Measurements from ENCODE around the gene TMEM8B.
"Not testable (repeated sequence)": the region's sequence is repeated elsewhere in the genome, so short reads cannot be mapped to it uniquely, and the experiment has no call there.

TMEM8B gene

DNA sequence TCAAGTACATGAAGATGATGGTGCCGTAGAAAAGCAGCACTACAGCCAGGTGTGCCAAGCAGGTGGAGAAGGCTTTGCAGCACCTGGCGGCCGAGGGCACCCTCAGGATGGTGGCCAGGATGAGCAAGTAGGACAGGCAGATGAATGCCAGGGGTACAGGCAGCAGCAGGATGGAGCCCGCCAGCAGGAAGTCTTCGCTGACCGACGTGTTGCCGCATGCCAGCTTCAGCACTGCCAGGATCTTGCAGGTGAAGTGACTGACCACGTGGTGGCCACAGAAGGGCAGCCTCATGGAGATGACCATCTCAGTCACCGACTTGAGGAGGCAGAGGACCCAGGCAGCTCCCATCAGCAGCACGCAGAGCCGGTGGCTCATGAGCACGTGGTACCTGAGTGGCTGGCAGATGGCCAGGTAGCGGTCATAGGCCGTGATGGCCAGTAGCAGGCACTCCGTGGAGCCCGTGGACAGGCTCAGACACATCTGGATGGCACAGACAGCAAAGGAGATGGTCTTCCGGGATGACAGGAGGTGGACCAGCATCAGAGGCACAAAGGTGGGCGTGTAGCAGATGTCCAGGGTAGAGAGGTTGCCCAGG is 40.7 kb downstream of the TMEM8B start:
- no peak for DNase-seq

DNA sequence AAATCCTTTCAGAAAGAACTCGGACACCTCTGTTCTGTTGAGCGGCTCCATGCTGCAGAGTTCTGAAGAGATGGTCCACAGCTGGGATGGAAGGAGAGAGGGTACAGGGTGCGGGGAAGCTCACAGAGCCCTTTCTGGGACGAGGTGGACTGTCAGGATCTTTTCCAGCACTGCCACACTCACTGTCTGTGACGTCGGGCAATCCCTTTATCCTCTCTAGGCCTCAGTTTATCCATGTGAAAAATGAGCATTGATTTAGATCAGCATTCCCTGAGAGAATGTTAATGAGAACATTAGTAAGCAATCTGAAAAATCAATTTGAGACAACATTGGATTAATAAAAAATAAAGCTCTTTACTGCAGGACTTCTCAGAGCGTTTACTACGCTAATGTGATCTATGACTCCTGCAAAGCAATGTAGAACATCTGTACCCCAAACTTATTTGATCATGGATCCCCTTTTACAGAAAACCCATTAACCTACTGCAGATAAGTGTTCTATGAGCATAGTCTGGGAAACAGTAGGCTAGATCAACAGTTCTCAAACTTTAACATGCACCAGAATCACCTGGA is 41.4 kb downstream of the TMEM8B start, which contains the start of gene OR13J1:
Gene OR13J1 (minus strand): TSS at position 51 of the 573 bp plus-strand sequence. CDS start 0 bp downstream, at position 51.
- DNase-seq = no peak

DNA sequence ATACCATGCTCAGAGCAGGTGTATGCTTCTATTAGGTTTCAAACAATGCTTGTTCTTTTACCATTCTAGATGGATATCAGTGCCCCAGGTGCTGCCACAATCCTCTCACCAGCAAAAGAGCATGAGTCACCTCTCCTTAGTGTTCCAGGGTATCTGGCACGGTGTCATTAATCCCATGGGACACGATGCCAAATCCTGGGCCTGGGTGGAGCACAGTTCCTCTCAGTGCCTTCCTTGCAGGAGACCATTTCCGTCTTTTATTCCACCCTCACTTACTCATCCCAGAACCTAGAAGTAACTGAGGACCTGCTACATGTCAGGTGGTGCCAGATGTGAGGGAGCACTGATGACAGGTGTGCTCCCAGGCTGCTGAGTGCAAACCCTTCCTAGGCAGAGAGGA is 42.5 kb downstream of the TMEM8B start:
- DNase-seq = no peak

DNA sequence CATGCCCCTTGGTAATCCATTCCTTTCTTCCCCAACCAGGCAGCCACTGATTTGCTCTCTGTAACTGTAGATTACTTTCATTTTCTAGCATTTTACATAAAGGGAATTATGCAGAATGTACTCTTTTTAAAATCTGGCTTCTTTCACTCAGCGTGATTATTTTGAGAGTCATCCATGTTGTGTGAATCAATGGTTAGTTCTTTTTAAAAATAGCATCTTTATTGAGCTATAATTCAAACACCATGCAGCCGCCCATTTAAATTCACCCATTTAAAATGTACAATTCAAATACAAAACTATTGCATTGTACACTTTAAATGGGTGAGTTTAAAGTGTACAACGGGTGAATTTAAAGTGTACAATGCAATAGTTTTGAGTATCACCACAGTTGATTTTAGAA is 43.5 kb downstream of the TMEM8B start:
- DNase-seq = no peak

DNA sequence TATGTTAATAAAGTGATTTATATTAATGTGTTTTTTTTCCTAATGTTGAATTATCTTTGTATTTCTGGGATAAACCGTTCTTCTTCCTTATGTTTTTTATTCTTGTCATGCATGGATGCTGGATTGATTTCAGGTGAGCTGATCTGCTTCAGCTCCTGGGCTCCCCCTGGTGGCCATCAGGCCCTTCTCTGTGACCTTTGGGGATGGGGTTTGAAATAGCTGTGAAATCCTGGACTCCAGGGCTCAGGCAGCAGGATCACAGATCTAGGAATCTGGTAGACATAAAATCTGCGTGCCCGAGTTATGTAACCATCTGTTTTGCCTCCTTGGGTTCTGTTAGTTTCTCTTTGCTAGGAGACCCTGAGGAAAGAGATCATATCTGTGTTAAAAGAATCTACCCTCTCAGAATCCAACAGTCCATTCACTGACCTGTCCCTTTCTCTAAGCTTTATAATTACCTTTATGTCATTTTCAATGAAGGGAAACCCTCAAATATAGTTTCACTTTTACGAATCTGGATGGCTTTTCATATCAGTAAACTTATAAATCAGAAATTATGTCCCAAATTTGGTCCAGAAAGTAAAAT is 53.3 kb downstream of the TMEM8B start:
- peak; percentile 65 for DNase-seq

DNA sequence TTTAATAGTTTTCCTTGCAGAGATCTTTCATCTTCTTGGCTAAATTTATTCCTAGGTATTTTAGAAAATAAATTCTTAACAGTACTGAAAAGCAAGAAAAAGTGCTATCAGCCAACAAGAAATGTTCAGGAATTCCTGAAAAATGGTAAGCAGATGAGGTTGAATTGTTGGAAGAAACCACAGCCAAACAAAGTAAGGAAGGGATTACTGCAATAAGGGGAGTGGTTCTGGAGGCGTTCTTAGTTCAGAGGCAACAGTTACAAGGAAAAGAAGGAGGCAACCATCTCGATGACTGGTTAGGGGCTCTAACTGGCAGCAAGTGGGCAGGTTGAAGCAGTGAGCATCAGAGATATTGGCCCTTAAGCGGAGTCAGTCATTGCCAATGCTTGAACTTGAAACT is 54.0 kb downstream of the TMEM8B start:
- peak; percentile 8 for DNase-seq

DNA sequence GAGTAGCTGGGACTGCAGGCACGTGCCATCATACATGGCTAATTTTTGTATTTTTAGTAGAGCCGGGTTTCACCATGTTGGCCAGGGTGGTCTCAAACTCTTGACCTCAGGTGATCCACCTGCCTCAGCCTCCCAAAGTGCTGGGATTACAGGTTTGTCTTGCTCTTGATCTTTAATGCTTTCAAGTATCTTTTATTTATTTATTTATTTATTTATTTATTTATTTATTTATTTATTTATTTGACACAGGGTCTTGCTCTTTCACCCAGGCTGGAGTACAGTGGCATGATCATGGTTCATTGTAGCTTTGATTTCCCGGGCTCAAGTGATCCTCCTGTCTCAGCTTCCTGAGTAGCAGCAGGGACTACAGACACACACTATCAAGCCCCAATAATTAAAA is 55.9 kb downstream of the TMEM8B start:
- DNase-seq = not testable (repeated sequence)

DNA sequence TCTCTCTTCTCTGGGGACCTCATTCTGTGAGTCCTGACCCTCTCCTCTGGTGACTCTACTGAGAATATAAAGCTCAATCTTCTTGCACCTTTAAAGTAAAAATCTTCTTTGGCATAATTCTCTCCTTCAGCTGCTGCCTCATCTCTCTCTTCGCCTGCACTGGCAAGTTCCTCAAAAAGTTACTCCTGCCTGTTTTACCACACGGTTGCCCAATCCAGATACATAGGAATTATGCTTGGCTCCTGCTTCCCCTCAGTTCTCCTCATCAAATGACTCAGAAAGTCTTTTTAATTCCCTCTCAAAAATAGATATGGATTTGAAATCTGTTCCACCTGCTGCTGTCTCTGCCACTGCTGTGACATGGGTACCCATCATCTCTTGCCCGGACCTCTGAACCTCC is 62.6 kb downstream of the TMEM8B start:
- DNase-seq = no peak

DNA sequence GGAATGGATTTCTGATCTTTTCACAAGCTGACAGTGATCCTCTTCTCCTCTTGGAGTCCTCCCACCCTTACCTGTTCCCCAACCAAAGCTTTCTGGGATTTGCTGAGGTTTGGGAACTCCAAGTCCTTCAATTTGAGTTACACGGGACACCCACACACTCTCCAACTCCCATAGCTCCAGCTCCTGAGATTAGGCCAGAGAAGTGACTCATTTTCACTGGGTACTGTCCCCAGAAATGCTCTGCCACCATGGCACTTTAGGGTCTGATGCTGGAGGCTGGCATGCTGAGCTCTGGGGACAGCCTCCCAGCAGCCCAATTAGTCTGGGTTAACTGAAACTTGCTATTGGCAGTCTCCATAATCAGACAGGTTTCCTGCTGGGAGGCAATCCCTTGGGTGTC is 63.0 kb downstream of the TMEM8B start:
- no peak for DNase-seq

DNA sequence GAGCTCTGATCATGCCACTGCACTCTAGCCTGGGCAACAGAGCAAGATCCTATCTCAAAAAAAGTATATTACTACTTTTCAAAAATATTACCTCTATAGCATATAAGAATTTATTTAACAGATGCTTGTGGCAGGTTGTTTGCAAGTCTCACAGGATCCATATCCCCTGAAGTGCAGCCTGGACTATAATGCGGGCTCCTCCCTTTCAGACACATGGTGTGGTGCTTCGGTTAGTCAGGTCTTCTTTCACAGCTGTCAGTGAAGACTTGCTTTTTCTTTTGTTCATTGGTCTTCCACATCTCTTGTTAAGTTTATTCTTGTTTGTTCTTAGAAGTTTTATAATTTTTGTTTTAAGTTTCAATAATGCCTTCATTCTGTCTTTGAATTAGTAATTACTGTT is 67.5 kb downstream of the TMEM8B start:
- DNase-seq = no peak

DNA sequence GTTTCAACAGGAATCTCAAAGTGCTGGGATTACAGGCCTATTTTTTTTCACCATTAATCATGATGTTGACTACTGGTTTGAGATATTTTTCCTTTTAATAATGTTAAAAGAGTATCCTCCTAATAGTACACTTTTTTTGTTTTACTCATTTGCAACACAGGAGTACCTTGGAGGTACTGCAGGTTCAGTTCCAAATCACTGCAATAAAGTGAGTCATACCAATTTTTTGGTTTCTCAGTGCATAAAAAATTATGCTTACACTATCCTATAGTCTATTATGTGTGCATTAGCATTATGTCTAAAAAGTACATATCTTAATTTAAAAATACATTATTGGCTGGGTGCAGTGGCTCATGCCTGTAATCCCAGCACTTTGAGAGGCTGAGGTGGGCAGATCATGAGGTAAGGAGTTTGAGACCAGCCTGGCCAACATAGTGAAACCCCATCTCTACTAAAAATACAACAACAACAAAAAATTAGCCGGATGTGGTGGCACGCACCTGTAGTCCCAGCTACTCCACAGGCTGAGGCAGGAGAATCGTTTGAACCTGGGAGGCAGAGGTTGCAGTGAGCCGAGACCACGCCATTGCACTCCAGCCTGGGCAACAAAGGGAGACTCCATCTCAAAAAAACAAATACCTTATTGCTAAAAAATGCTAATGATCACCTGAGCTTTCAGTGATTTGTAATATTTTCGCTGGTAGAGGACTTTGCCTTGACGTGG is 68.5 kb downstream of the TMEM8B start:
- not testable (repeated sequence) for DNase-seq

DNA sequence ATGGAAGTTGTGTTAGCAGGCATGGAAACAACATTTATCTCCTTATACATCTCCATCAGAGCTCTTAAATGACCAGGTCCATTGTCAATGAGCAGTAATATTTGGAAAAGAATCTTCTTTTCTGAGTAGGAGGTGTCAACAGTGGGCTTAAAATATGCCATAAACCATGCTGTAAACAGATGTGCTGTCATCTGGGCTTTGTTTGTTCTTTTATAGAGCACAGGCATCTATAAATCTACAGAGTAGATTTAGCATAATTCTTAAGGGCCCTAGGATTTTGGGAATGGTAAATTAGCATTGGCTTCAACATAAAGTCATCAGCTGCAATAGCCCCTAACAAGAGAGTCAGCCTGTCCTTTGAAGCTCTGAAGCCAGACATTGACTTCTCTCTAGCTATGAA is 69.3 kb downstream of the TMEM8B start:
- no peak for DNase-seq

DNA sequence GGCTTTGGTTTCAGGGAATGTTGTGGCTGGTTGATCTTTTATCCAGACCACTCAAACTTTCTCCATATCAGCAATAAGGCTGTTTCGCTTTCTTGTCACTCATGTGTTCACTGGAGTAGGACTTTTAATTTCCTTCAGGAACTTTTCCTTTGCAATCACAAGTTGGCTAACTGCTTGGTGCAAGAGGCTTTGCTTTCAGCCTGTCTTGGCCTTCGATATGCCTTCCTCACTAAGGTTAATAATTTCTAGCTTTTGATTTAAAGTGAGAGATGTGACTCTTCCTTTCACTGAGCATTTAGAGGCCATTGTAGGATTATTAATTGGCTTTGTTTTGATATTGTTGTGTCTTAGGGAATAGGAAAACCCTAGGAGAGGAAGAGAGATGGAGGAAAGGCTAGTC is 70.0 kb downstream of the TMEM8B start:
- DNase-seq = no peak

DNA sequence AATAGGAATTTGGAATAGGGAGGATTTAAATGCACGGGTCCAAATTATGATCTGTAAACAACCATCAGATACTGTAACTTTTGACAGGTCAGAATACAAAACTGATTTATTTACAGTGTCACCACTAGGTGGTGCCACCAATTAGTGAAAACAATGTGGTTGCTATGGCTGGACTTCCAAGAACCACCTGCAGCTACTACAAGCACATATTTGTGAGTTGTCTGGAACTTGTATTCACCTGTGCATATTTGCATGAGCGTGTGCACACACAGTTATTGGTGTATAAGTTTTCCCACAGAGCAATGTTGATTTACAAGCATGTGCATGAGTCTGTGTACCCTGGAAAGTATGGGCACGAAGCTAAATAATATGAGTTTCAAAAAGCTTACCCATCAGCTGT is 74.0 kb downstream of the TMEM8B start:
- peak; percentile 55 for DNase-seq

DNA sequence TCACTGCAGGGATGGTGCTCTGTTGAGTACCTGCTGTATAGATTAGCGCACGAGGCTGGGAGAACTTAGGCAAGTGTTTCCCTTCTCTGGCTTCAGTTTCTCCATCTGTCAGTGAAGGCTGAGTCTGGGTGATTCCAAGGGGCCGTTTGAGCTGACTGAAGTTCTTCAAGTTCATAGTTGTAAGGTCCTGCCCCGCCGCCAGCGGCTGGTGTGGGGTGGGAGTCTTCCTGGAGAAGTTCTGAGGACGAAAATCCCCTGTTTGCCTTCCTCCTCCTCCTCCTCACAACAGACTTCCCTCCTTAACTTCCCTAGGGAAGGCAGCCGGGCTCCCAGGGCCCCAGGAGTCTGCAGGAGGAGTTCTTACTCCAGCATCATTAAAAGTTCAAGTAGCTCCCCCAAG is 75.3 kb downstream of the TMEM8B start:
- no peak for DNase-seq

DNA sequence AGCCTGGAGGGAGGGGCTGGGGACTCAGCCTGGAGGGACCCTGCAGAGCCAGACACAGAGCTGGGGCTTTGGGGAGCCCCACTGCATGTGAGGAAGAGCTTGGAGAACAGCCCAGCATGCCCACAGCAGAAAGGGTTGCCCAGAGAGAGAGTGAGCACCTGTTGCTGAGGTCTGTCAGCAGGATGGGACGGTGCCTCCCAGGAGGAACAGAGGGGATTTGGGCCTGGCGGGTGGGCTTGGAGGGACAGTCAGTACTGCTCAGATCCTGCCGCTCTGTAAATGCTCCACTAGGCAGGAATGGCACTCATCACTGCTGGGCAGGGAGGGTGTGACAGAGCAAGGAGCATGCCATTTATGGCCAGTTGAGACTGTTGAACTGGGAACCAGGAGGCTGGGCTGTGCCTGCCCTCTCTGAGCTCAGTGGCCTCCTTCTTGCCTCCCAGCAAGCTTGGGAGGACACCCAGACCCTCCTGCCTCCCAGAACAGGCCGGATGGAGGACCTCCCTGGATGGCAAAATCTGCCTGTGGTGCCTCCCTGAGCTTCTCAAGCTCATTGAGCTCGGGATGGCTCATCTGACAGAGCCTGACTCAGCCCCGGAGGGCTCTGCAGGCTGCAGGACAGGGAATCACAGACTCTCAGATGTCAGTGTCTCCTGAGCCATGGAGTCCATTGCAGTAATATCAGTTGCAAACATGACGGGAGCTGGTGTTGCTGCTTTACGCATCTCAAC is 76.2 kb downstream of the TMEM8B start:
- peak; percentile 79 for DNase-seq

DNA sequence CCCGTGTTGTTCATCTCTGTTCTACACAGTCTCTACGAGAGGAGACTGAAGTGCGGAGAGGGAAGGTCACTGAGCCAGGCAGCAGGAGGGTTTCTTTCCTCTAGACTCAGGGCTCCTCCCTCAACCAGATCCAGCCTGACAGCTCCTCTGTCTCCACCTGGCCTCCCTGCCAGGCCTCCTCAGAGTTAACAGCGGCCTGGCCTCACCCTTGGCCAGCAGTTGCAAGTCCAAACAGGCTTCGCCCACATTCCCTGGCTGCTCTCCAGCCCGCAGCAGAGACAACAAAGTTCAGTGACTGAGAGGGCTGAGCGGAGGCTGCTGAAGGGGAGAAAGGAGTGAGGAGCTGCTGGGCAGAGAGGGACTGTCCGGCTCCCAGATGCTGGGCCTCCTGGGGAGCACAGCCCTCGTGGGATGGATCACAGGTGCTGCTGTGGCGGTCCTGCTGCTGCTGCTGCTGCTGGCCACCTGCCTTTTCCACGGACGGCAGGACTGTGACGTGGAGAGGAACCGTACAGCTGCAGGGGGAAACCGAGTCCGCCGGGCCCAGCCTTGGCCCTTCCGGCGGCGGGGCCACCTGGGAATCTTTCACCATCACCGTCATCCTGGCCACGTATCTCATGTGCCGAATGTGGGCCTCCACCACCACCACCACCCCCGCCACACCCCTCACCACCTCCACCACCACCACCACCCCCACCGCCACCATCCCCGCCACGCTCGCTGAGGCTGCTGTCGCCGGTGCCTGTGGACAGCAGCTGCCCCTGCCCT is 77.1 kb downstream of the TMEM8B start, which contains the start of gene HRCT1:
Gene HRCT1 (plus strand): TSS at position 291 of the 768 bp plus-strand sequence. CDS start 86 bp downstream, at position 377.
- DNase-seq = peak; percentile 97

DNA sequence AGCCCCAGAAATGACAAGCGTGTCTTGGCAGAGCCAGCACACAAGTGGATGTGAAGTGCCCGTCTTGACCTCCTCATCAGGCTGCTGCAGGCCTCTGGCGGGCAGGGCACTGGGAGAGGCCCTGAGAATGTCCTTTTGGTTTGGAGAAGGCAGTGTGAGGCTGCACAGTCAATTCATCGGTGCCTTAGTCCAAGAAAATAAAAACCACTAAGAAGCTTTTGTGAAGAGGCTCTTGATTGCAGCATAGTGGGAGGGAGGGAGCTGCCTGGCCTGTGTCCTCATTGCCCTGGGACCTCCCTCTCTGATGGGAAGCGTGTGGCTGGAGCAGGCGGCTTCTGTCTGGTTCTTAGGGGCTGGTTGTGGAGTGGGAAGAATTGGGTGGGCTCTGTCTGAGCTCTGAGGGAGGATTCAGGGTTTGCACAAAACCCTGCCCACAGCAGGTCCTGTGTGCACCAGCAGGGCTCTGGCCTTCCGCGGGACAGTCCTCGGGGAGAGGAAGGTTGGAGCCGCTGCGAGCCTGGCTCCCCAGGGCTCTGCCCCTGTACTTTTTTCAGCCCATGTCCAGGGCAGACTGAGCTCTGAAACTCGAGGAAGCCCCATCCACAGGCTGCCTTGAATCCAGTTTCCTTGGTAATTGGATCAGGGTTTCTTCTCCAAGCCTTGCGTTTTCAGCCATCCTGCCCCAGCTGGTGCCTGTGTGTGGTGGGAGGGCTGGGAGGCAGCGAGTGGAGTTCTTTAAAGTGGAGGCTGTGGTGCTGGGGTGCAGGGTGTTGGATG is 78.1 kb downstream of the TMEM8B start:
- DNase-seq = peak; percentile 85

DNA sequence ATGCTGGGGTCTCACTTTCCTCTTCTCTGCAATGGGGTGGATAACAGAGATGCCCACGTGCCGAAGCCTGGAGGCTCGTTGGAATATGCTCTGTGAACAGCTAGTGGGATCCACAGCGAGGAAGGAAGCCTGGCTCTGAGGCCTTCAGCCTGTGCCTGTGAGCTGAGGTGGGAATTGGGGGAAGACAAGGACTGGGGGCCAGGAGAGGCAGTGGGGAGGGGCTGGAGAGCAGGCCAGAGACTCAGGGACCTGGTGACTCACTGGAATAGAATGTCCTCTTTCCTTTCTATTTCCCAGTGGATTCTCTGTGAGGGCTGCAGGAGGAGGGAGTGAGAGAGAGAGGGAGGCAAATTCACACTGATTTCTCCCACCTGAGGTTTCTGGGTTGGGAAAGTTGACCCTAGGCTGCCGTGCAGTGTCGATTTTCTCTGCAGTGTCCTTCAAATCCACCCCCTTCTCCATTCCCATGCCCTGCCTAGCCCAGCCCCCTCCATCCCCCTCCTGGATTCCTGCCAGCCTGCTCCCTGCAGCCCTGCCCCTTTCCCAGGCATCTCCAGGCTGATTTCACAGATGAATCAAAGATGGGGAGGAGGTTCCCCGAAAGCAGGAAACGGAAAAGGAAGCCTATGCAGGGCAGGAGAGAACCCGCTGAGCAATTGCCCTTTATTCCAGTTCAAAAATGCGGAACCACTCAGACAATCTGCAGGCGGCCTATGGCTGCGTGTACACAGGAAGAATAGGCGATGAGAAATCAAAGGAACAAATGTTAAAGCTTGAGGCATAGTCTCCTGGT is 78.9 kb downstream of the TMEM8B start:
- peak; percentile 98 for DNase-seq

DNA sequence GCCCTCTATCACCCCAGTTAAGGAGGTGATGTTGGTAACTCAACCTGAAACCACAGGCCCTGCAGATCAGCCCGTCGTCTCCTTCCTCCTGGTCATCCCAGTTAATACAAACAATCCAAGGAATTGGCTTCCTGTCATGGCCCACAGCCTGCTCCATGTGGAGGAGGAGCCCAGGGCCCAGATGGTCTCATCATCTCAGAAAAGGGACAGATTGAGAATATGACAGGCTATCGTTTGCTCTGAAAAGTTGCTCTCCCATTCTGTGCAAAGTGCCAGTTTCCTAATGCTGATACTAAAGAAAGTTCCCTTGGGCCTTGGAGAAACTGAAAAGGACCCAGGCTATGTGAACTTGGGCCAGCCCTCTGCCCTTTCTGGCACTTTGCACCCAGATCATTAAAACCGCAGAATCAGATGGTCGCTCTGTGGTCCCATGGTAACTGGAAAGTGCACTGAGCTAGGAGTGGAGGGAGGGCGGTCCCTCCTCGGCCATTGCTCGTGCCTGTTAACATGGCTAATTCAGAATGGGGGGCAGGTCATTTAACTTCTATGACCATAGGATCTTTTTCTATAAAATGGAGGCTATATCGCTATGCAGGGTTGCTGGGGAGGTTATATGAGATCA is 79.6 kb downstream of the TMEM8B start:
- peak; percentile 69 for DNase-seq

All from fibroblast of skin of back (primary cell).